DOHH2 (cell line): ENCODE data around the gene JUND.

Source experiments
- CTCF ChIP-seq: fragments of 200-600 bp; sonication (generic); IDR thresholded peaks from one replicate; pipeline ENCODE4 v1.5.1; 2014; ENCODE audit warnings: antibody characterized with exemption, mild to moderate bottlenecking, low read depth, low read length; ENCODE audit not compliant: poor library complexity, severe bottlenecking
- EZH2phosphoT487 ChIP-seq: fragments of 200-600 bp; sonication (generic); IDR thresholded peaks from 2 replicates; pipeline ENCODE4 v1.6.1; 2017; ENCODE audit warnings: borderline replicate concordance, mild to moderate bottlenecking, antibody characterized with exemption, low read length, moderate library complexity, mixed read lengths

- TF ChIP-seq CTCF (no peak), EZH2phosphoT487 (no peak)
These were observed 36.1 kb downstream of the JUND start for GRCh38 chr19:18245297-18245696.
